HG03460 (cell line): ENCODE measurements around the gene OBSCN.

Experiments used
- ATAC-seq: cut with Tn5 transposase; IDR thresholded peaks from one replicate; pipeline ENCODE4 v1.9.1; 2021; ENCODE audit not compliant: unreplicated experiment

OBSCN gene

GRCh38 chr1:228374711-228375577 lies 167.1 kb downstream of the OBSCN start:
- no peak for ATAC-seq

DNA sequence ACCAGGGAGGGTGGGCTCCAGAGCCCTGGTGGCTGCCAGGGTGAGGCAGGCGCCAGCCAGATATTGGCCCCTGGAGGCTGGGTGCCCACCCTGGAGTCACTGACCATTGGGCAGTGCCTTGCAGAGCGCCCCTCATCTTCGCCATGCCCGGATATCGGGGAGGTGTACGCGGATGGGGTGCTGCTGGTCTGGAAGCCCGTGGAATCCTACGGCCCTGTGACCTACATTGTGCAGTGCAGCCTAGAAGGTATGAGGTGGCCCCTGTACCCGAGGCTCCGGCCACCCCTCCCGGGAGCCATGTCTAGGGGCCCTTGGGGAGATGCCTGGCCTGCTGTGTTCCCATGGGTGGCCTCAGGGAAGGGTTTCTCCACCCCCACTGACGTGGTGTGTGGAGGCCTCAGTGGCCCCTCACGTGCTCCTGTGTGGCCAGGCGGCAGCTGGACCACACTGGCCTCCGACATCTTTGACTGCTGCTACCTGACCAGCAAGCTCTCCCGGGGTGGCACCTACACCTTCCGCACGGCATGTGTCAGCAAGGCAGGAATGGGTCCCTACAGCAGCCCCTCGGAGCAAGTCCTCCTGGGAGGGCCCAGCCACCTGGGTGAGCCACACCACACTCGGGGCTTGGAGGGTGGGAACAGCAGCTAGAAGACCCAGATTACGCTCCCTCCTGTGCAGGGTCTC lies 167.9 kb downstream of the OBSCN start:
- ATAC-seq, result no peak

- no peak for ATAC-seq
These were observed 168.4 kb downstream of the OBSCN start for GRCh38 chr1:228376262-228376628.

DNA sequence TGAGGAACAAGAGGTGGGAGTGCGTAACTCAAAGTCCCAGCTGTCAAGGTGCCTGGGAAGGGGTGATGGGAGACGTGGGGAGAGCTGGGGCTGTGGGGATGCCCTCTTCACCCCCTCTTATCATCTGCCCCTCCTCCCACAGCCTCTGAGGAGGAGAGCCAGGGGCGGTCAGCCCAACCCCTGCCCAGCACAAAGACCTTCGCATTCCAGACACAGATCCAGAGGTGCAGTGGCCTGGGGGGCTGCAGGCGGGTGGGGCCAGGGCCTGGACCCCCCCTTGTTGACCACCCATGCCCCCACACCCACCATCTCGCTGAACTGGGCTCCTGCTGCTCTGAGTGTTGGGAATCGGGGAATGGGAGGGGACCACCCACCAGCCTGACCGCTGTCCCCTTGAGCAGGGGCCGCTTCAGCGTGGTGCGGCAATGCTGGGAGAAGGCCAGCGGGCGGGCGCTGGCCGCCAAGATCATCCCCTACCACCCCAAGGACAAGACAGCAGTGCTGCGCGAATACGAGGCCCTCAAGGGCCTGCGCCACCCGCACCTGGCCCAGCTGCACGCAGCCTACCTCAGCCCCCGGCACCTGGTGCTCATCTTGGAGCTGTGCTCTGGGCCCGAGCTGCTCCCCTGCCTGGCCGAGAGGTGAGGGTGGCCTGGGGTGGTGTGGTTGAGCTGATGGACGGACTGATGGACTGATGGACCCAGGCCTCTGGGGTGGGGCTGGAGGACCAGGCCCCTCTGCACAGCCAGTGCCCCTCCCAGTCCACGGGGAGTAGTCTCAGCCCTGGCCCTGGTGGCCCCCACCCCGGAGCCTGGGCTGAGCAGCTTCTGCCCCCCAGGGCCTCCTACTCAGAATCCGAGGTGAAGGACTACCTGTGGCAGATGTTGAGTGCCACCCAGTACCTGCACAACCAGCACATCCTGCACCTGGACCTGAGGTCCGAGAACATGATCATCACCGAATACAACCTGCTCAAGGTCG lies 169.1 kb downstream of the OBSCN start:
- no peak for ATAC-seq

- no peak for ATAC-seq
These were observed 169.8 kb downstream of the OBSCN start for GRCh38 chr1:228377664-228378089.

DNA sequence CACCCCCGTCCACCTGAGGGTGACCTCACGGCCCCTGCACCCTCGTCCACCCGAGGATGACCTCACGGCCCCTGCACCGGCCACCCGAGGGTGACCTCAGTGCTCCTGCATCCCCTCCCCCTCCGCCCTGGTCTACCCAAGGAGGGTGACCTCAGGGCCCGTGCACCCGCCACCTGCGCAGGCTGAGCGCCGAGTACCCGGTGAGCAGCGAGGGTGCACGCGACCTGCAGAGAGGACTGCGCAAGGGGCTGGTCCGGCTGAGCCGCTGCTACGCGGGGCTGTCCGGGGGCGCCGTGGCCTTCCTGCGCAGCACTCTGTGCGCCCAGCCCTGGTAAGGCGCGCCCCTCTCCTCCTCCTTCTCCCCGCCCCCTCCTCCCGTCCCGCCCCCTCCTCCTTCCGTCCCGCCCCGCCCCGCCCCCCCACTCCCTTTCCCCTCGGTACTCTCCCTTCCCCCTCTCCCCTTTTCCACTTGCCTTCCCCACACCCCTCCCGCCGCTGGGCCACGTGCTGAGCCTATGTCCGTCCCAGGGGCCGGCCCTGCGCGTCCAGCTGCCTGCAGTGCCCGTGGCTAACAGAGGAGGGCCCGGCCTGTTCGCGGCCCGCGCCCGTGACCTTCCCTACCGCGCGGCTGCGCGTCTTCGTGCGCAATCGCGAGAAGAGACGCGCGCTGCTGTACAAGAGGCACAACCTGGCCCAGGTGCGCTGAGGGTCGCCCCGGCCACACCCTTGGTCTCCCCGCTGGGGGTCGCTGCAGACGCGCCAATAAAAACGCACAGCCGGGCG lies 170.4 kb downstream of the OBSCN start:
- no peak for ATAC-seq

DNA sequence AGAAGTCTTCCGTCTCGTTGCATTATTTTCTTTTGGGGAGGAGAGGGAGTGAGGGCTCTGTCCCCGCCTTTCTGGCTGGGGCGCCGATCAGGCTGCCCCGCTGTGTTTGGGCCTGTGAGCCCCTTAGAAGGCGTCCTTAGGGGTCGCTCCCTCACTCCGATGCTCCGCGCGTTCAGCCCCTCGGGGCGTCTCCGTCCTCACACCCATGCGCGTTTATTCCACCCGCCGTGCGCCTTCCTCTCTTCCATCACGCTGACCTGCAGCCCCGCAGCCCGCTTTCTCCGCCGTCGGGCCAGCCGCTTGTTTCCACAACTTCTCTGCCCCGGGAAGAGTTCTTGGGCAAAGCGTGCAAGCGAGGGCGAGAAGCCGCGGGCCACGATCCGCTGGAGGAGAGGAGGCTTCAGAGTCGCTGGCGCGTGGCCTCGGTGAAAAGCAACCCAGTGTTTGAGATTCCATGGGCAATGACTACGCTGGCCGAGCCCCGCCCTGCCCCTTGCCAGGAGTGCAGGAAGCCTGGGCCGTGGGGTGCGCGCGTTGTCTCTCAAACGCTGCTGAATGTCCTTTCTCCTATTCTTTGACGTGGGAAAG lies 171.1 kb downstream of the OBSCN start:
- no peak for ATAC-seq

- no peak for ATAC-seq
These were observed 171.8 kb downstream of the OBSCN start for GRCh38 chr1:228379666-228380065.

GRCh38 chr1:228381356-228381755 lies 173.5 kb downstream of the OBSCN start:
- ATAC-seq, result no peak

GRCh38 chr1:228383773-228384172 lies 175.9 kb downstream of the OBSCN start:
- ATAC-seq, result no peak

GRCh38 chr1:228385232-228385631 lies 177.4 kb downstream of the OBSCN start:
- no peak for ATAC-seq

- no peak for ATAC-seq
These were observed 179.5 kb downstream of the OBSCN start for GRCh38 chr1:228387321-228387720.

GRCh38 chr1:228390649-228391048 lies 182.8 kb downstream of the OBSCN start:
- no peak for ATAC-seq

GRCh38 chr1:228391411-228392020 lies 183.7 kb downstream of the OBSCN start:
- ATAC-seq, result no peak

DNA sequence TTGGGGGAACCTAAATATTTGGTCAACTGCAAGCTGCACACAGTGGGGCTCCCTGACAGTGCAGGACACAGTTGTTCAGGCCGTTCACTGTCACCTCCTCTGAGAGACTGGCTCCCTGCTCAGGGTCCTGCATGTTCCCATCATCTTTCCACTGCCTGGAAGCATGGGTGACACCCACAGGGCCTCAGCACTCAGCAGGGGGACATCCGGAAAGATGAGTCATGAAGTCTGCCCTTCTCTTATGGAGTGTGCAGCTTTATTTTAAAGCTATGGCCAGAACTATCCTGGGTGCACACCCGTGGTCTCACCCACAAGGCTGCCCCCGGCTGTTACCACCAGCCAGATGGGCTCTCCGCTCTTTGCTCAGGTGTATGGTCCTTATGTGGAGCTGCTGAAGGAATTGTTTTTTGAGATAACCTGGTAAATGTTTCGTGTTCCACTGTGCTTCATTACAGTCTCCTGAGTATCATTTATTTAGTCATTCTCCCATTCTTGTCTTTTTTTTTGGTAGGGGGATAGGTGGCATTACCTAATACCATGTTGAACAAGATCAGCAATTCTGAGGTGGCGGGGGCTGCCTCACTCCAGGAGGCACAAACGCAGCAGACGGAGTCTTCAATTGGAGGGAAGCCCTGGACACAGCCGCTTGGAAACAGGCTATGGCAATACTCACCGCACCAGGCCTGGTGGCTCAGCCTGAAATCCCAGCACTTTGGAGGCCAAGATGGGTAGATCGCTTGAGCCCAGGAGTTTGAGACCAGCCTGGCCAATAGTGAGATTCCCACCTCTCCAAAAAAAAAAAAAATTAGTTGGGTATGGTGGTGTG lies 184.5 kb downstream of the OBSCN start:
- no peak for ATAC-seq

- ATAC-seq, result no peak
These were observed 185.4 kb downstream of the OBSCN start for GRCh38 chr1:228393268-228393701.

DNA sequence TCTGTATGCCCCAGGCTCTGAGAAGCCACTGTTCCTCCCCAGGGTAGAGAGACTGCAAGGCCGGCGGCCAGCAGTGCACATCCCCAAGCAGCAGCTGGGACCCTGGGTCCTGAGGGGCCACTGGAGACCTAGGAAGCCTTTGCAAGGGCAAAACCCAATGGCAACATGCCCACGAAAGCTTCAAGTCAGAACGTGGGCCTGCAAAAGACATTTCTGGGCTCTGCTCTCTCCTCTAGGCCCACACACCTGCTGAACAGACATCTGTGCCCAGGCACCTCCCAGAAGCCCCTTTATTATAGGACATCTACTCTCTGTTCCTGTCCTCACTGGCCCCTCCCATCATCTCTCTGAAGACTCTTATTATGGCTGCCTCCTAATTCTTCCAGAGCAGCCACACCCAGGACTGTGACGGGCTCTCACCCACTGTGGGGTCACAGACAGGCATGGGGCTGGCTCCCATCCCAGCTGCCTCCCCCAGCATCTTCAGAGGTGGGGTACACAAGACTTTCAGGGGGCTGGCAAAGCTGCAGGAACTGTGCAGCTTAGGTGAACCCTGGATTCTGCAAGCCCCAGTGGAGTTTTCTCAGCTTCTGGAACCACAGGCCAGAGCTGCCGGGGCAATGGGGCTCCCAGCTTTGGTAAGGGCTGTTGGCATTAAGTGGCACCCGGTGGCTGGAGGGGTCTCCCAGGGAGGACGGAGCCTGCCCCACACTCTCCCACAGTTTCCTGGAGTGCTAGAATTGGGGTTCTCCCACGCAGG lies 186.1 kb downstream of the OBSCN start:
- no peak for ATAC-seq
